Myocyte (in vitro differentiated cells): Measurements from ENCODE around the gene LRP11. TPM values are rescaled to one million over a fixed set of nuclear protein-coding genes. Genes with fewer than 3 reads are reported as not detected.
"Not testable (repeated sequence)": the region's sequence is repeated elsewhere in the genome, so short reads cannot be mapped to it uniquely, and the experiment has no call there.

Experiments used
- DNase-seq: peaks from one replicate; pipeline ENCODE4 v3.0.0-alpha.2; 2012; ENCODE audit warnings: low read depth
- total RNA-seq: library from RNA; depleted of rRNA; stranded (reverse); fragments of >200 nt; gene quantifications from 2 replicates; pipeline ENCODE4 v1.2.3, GENCODE V29; 2014

Gene LRP11
- total RNA-seq, 1 donor from 2014 or later: 53.2 TPM

DNA sequence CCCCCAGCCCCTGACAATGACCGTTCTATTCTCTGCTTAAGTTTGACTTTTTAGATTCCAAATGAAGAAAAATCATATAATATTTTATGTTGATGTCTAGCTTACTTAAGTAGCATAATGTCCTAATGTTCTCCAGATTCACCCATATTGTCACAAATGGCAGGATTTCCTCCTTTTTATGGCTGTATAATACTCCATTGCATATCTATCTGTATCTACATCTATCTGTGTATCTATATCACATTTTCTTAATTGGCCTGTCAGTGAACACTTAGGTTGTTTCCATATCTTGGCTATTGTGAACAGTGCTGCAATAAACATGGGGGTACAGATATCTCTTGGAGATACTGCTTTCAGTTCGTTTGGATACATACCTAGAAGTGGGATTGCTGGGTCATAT, 7.0 kb upstream of the LRP11 start:
- no peak for DNase-seq

GRCh38 chr6:149869275-149869892, 5.2 kb upstream of the LRP11 start:
- no peak for DNase-seq

DNA sequence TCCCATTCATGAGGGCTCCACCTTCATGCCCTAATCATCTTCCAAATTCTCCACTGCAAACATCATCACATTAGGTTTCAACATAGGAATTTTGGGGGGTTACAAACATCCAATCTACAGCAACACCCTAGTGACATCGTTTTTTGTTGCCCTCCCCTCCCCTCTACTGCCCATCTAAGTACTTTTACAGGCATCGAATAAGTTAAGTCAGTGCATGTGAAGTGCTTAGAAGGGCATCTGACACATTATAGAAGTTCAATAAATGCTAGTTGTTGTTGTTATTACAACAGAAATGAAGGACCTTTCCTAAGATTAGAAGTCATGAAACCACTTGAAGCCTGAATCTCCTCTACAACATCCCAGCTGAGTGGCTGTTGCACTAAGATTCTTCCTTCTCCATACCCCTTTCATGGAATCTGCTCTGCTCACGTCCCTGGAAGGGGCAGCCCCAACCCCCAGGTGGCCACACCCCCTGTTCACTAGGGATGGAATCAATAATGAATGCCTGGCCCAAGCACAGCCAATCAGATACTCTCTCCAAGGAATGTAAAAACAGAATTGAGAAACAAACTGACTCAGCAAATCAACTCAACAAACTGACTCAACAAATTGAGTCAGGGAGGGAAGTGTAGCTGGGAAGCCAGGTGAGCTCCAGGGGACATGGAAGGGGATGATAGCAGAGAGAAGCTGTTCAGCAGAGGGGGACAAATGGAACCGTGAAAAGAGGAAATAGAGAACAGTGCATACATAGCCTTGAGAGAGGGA, 3.9 kb upstream of the LRP11 start:
- no peak for DNase-seq

DNA sequence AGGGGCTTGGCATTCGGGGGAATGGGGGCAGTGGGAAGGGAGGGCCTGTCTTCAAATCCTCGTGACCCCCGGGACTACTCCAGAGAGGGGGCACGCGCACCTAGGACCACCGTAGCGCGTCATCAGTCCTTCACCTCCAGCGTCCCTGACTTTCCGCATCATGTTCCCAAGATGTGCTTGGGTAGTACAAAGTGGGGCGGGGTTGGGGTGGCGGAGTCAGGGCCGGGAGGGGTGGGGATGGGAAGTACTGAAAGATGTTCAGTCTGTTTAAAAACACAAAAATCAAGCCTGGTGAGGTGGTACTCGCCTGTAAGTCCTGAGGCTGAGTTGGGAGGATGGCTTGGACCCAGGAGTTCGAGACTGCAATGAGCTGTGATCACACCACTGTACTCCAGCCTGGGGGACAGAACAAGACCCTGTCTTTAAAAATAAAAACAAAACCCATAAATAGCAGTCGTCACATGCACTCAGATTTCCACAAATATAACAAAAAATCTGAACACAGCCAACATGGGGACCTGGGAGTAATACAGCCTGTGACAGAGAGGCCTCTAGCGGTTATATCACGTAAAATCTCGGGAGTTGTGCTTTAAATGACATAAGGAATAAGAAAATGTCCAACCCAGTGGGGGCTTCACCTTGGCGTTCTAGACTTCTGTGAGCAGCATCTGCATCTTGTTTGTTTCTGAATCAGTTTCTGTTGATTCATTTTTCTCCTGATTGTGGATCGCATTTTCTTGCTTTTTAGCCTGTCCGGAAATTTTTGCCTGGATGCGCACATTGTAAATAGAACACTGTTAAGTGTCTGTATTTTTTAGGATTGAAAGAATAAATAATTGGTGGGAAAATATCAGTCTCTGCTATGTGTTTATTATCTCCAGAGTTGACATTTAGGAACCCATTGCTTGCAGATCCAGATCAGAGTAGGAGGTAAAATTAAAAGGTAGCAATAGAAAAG, 698 bp upstream of the LRP11 start:
- DNase-seq: peak; percentile 74

- peak; percentile 94 for DNase-seq
These were observed 1.0 kb downstream of the LRP11 start for GRCh38 chr6:149862922-149863697.

GRCh38 chr6:149862424-149862738, 1.8 kb downstream of the LRP11 start:
- DNase-seq: not testable (repeated sequence)

DNA sequence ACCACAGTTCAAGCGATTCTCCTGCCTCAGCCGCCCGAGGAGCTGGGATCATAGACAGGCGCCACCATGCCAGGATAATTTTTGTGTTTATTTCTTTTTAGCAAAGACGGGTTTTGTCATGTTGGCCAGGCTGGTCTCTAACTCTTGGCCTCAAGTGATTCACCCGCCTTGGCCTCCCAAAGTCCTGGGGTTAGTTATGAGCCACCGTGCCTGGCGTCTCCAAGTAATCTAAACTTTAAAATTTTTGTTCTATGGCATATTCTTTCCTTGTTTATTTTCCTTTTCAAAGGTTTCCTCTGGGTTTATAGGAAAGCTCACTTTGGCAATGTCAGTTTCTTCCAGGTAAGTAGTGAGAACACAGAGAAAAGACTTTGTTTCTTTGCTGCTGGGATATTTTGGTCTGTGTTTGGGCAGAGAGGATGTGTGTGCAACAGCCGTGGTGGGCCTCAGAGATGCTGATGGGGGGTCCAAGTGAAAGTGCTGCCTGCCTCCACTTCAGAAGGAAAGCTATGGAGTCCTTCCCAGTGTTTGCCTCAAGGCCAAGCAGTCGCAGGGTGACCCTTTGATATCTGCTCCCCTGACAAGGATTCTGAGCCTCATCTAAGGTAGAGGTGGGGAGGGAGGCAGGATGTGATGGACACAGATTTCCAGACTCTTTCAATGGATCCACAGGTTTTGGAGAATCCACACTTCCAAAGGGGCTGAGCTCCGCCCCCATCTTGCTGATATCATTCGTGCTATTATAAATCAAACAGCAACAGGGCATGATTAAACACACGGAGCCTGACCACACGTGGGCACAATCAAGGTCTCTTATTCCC, 2.3 kb downstream of the LRP11 start:
- peak; percentile 25 for DNase-seq

DNA sequence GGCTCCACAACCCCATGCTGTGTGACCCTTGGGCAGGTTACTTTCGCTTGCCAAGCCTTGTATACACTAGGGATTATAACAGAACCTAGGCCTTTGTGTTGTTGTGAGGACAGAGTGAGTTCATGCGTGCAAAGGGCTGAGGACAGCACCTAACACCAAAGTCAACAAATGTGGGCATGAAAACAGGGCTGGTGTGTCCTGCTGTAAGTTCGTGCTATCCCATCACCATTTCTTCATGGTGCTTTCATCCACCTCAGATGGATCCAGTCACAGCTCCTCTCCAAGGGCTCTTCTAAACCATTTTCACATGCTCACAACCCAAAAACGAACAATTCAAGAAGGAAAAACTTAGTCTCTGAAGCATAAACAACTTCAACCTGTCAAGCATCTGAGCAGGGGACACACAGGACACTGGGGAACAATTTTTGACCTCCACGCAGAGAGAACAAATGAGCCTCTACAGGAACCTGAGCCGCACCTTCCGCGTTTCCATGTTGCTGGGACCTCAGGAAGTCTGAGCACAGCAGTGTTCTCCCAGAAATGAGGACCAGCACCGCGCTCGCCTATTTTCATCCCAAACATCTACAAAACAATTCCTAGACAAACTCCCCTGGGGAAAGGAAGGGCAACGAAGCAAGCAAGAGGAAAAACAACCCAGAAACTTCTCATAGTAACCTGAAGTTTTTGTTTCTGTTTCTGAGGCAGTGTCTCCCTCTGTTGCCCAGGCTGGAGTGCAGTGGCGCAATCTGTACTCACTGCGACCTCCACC, 3.1 kb downstream of the LRP11 start:
- DNase-seq: no peak

DNA sequence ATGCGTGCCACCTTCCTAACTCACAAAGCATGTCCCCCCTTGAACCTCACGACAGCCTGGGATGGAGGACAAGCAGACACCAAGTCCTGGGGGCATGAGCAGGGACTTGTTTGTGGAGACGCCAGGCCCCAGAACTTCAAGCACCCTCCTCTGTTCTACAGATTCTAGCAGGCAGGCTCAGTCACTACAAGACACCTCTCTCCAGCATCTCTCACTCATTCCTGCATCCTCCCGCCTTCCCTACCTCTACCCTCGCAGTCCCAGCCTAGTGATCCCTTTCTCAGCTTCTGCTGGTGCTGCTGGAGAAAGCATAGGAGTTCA, 3.7 kb downstream of the LRP11 start:
- DNase-seq: no peak

DNA sequence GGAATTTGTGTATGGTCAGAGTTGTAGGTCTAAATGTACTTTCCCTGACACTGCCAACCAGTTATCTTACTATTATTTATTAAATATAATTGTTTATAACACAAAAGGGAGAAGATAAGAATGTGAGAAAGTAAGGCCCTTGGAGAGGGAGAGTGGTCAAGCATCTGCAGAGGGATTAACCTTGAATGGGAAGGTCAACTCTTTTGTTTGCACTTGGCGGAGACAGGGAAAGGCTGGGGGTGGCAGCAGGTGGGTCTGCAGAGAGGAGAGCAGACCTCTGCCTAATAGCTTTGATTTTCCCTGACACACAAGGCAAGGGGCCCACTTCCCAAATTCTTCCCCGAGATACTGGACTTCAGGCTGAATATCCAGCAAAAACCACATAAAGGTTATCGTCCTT, 4.2 kb downstream of the LRP11 start:
- no peak for DNase-seq

GRCh38 chr6:149859368-149859767, 4.8 kb downstream of the LRP11 start:
- DNase-seq: peak; percentile 53

DNA sequence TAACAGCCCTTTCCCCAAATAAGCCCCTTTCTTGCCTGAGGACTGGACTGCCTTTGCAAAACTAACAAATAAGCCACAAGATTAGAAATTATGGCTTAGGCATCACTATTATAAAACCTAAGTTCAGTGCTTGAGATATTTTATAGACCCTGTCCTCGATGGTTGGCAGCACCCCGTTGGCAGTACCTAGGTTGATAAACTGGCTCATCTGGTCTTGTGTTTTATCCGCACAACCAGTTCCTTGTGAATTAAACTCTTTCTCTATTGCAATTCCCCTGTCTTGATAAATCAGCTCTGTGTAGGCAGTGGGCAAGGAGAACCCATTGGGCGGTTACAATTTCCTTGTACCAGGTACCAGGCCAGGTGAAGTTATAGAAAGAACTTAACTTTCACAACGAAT, 6.6 kb downstream of the LRP11 start:
- no peak for DNase-seq

DNA sequence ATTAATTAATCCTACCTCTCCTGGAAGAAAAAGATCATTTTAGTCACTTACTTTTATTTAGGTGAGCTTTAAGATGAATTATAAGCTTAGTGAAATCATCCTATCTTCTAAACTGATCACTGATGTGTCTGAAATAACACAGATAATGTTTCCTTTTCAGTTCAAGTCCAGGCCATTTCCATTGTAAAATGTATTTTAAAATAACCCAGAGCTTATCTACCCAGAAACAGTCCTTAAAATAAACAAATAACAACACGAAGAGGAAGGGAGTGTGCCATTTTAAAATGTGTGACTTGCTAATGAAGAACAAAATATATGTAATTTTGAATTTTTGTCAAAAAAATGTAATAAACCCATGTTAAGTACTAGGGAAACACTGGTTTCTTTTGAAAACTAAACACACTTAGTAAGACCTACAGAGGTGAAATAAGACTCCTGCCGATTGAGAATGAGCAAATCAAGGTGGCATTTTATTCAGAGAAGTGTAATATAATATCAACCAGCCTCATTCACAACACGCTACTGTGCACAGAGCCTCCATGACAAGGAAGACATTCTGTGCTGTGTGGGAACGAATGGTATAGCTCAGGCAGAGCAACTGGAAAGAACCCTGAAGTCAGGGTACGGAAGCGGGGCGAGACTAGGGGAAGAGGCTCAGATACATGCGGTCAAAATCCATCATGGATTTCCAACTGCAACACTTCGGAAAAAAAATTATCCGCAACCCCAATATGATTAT, 7.7 kb downstream of the LRP11 start:
- no peak for DNase-seq

GRCh38 chr6:149855741-149856140, 8.4 kb downstream of the LRP11 start:
- DNase-seq: no peak

- DNase-seq: no peak
These were observed 9.0 kb downstream of the LRP11 start for GRCh38 chr6:149855040-149855654.

DNA sequence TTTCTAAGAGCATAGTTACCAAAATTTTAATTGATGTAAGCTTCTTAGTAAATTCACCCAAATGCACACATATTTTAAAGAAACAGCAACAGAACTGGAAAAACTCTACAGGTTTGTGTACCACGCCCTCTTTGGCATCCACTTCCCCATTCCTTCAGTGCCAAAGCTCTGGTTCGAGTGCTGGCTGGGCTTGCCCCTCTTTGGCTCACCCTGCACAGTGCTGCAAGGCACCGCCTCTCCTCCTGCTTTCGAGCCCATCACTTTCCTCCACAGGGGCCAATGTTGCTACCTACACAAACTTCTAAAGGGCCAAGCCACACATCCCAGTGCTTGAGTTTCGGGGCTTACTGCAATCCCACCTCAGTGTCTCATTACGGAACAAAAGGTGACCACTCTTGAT, 9.6 kb downstream of the LRP11 start:
- no peak for DNase-seq

DNA sequence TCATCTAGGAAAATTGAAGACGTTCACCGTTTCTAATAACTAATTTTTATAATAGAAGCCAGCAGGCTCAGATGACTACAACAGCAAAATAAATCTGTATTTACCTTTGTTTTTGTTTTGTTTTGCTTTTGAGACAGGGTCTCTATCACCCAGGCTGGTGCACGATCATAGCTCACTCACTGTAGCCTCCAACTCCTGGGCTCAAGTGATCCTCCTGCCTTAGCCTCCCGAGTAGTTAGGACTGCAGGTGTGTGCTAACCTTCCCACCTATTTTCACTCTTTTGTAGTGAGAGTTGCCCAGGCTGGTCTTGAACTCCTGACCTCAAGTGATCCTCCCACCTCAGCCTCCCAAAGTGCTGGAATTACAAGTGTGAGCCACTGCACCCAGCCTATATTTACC, 10.1 kb downstream of the LRP11 start:
- DNase-seq: not testable (repeated sequence)

DNA sequence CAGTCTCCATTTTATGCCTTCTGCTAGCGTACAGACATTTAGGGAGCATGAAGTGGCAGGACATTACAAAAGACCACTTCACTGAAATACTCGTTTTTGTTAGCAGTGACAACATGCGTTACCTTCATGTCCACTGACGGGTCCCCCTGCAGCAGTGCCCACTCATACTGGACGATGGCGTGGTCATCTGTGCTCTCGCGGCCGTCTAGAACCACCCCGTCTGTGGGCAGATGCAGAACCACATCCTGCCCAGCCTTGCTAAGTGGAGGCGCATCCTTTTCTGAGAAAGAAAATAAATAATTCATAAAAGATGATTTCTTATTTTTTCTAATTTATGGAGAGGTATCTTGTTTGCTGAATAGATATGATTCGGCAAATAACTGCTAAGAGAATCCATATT, 11.3 kb downstream of the LRP11 start:
- DNase-seq: no peak

GRCh38 chr6:149852180-149852579, 12.0 kb downstream of the LRP11 start:
- peak; percentile 52 for DNase-seq
